PC-3 (cell line): ENCODE measurements around the gene TCP11.

ENCODE experiments used
- CTCF ChIP-seq: fragments of 300-600 bp; sonication (generic); conservative IDR thresholded peaks from 2 replicates; pipeline ENCODE4 v1.5.1; 2017; ENCODE audit warnings: antibody characterized with exemption, low read depth, mild to moderate bottlenecking, low read length
- EZH2 ChIP-seq: fragments of 300-600 bp; sonication (generic); IDR thresholded peaks from one replicate; pipeline ENCODE4 v1.6.1; 2017; ENCODE audit warnings: antibody characterized with exemption, mild to moderate bottlenecking, low read length; ENCODE audit not compliant: unreplicated experiment
- EZH2phosphoT487 ChIP-seq: fragments of 300-600 bp; sonication (generic); IDR thresholded peaks from 2 replicates; pipeline ENCODE4 v1.6.1; 2018; ENCODE audit warnings: mild to moderate bottlenecking, antibody characterized with exemption, low read length, borderline replicate concordance

DNA sequence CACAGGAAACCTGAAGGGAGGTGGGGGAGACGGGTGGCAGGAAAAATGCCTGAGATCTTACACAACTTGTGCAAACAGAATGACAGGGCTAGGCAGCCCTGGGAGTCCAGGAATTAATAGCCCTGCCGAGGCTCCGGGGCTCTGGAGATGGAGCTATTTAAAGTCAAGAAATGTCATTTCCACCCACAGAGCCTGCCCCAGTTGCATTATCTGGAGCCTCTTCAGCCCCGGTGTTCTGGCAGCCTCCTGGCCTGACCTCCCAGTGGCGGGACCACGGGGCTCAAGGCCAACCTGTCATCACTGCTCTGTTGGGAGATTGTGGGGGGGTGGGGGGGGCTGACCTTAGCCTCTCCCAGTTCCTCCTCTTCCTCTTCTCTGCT, 44.2 kb upstream of the TCP11 start:
- TF ChIP-seq CTCF: no peak
- TF ChIP-seq EZH2phosphoT487: no peak
- no peak for TF ChIP-seq EZH2
